ENCODE measurements around the gene SPTLC1. TPM values are rescaled to one million over a fixed set of nuclear protein-coding genes. Genes with fewer than 3 reads are reported as not detected.
"Not testable (repeated sequence)": the region's sequence is repeated elsewhere in the genome, so short reads cannot be mapped to it uniquely, and the experiment has no call there.

Gene SPTLC1
- total RNA-seq, 4 donors from 2014 or later: 50.0 to 57.8 (median 52.5) TPM

DNA sequence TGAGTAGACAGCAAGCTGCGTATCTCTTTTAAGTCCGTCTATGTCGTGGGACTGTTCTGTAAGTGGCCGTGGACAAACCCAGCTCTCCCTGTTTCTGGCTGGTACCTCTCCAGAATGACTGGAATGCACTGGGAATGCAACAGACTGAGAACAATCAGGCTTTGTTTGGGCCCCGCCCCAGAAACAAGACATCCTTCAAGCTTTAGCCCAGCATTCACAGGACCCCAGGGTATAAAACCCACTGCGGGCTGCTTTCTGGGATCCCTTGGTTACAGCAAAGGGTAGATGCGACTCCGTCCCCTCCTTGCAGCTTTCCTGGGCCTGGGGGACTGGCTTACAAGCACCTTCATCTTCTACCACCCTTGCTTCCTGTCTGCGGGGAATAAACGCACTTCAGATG lies 45.6 kb upstream of the SPTLC1 start:
- H3K36me3 ChIP-seq: no peaks in the 10 kb centered on the region
- 80% methylated on average over 10 of the region's 10 CpGs for WGBS
- H3K27ac ChIP-seq (replicated peaks in 1 of 4): no peak overlapping the region
- H3K4me3 ChIP-seq: no peak overlapping the region
- no peaks in the 10 kb centered on the region for H3K4me1 ChIP-seq
- H3K9me3 ChIP-seq: peaks cover 0 to 3% (median 0%) of the 10 kb centered on the region in 4 donors
- H3K27me3 ChIP-seq: no peaks in the 10 kb centered on the region
- intact Hi-C loops (cut with DNase I): no loop called here
- DNase-seq (ENCODE audit: extremely low spot score): no peak
- TF ChIP-seq, protein P1, sequence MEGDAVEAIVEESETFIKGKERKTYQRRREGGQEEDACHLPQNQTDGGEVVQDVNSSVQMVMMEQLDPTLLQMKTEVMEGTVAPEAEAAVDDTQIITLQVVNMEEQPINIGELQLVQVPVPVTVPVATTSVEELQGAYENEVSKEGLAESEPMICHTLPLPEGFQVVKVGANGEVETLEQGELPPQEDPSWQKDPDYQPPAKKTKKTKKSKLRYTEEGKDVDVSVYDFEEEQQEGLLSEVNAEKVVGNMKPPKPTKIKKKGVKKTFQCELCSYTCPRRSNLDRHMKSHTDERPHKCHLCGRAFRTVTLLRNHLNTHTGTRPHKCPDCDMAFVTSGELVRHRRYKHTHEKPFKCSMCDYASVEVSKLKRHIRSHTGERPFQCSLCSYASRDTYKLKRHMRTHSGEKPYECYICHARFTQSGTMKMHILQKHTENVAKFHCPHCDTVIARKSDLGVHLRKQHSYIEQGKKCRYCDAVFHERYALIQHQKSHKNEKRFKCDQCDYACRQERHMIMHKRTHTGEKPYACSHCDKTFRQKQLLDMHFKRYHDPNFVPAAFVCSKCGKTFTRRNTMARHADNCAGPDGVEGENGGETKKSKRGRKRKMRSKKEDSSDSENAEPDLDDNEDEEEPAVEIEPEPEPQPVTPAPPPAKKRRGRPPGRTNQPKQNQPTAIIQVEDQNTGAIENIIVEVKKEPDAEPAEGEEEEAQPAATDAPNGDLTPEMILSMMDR (IDR thresholded peaks at IDR 0.05): no peak
- TF ChIP-seq POLR2AphosphoS5 (IDR thresholded peaks at IDR 0.05): no peak
- TF ChIP-seq POLR2A (IDR thresholded peaks at IDR 0.05; ENCODE audit: low read depth): no peak
- TF ChIP-seq EP300 (IDR thresholded peaks at IDR 0.05): no peak

DNA sequence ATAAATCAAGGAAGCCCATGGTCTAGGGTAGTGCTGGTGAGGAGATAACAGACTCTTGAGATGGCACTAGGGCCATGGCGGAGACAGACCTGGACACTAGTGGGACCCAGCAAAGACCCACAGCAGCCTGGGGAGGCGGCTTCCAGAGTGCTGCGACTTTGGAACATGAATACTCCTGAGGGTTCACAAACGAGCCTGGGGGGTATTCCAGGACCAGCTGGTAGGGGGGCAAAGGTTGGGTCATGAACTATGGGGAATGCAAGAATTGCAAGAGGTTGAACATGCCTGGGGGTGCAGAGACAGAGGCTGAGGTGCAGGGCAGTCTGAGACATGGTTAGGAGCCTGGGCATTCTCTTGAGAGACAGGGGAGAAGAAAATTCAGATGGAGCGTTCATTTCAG lies 43.8 kb upstream of the SPTLC1 start:
- no peak for DNase-seq (ENCODE audit: extremely low spot score)
- no peaks in the 10 kb centered on the region for H3K36me3 ChIP-seq
- TF ChIP-seq POLR2AphosphoS5 (IDR thresholded peaks at IDR 0.05) (no peak), EP300 (IDR thresholded peaks at IDR 0.05) (no peak), POLR2A (IDR thresholded peaks at IDR 0.05; ENCODE audit: low read depth) (no peak)
- TF ChIP-seq, protein P1 (IDR thresholded peaks at IDR 0.05): no peak
- WGBS: 84% methylated on average over 5 of the region's 5 CpGs
- H3K4me1 ChIP-seq: peaks cover 0 to 2% (median under 1%) of the 10 kb centered on the region in 4 donors
- no peak overlapping the region for H3K4me3 ChIP-seq
- H3K9me3 ChIP-seq: no peaks in the 10 kb centered on the region
- no peak overlapping the region for H3K27ac ChIP-seq (replicated peaks in 1 of 4)
- H3K27me3 ChIP-seq: no peaks in the 10 kb centered on the region
- intact Hi-C loops (cut with DNase I): no loop called here

DNA sequence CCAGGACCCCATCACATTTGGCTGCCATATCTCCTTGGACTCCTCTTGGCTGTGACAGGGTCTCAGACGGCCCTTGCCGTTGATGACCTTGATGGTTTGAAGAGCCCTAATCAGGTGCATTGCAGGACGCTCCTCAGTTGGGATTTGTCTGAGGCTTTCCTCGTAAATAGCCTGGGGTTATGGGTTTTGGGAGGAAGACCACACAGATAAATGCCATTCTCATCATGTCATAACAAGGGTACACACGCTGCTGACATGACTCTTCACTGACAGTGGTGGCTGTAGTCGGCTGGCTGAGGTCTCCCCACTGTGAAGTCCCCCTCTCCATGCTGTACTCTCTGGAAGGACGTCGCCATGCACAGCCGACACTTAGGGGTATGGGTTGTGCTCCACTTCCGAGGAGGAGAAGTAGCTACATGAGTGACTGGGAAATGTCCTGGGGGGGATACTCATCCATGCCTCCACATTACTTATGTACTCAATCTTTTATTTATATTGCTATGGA lies 42.9 kb upstream of the SPTLC1 start:
- peaks cover 0 to 12% (median 8%) of the 10 kb centered on the region in 4 donors for H3K4me1 ChIP-seq
- no peak overlapping the region for H3K4me3 ChIP-seq
- no peaks in the 10 kb centered on the region for H3K27me3 ChIP-seq
- no peaks in the 10 kb centered on the region for H3K36me3 ChIP-seq
- TF ChIP-seq EP300 (IDR thresholded peaks at IDR 0.05) (no peak), POLR2A (IDR thresholded peaks at IDR 0.05; ENCODE audit: low read depth) (no peak), POLR2AphosphoS5 (IDR thresholded peaks at IDR 0.05) (no peak)
- TF ChIP-seq, protein P1 (IDR thresholded peaks at IDR 0.05): no peak
- 86% methylated on average over 10 of the region's 10 CpGs for WGBS
- DNase-seq (ENCODE audit: extremely low spot score): no peak
- no peak overlapping the region for H3K27ac ChIP-seq (replicated peaks in 1 of 4)
- no peaks in the 10 kb centered on the region for H3K9me3 ChIP-seq
- intact Hi-C loops (cut with DNase I): no loop called here

DNA sequence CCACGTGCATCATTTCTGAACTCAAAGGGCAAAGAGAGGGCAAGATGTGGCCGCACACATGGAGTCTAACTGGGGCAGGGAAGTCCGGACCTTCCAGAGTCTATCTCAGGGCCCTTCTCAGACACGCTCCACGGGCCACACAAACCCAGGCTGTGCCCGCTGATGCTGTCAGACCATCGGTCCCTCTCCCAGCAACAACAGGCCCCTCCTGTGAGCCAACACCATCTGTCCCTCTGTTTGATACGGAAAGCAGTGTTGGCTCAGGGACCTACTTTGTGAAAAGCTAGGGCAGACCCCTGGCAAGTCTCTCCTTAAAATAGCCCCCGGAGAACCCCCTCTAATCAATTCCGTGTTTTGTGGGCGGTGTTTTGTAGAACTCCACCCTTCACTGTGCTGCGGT lies 40.5 kb upstream of the SPTLC1 start:
- intact Hi-C loops (cut with DNase I); H3K36me3 ChIP-seq; DNase-seq (ENCODE audit: extremely low spot score); H3K4me3 ChIP-seq; H3K27ac ChIP-seq (replicated peaks in 1 of 4); H3K27me3 ChIP-seq; H3K9me3 ChIP-seq: not testable (repeated sequence)
- peaks cover 0 to 30% (median 19%) of the 10 kb centered on the region in 4 donors for H3K4me1 ChIP-seq
- WGBS: 85% methylated on average over 11 of the region's 12 CpGs

DNA sequence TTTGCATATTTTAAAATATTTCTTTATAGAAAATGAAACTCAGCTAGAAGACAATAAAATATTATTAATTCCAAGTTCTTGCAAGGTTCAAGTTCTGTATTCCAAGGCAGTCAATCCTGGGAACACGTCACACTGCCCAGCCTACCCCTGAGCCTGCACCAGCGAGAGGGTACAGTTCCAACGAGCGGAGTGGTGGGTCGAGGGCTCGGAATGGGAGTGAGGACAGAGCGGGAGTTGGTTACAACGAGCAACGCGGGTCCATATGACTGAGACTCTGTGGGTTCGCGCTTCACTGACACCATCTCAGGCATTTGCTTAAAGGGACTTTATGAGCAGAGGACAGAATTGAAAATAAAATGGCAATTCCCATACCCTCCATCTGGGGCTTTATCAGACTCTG lies 40.0 kb upstream of the SPTLC1 start:
- Histone ChIP-seq H3K36me3 (no peaks in the 10 kb centered on the region), H3K9me3 (no peaks in the 10 kb centered on the region), H3K27ac (replicated peaks in 1 of 4) (no peak overlapping the region), H3K27me3 (no peaks in the 10 kb centered on the region), H3K4me1 (peaks cover 0 to 30% (median 19%) of the 10 kb centered on the region in 4 donors), H3K4me3 (no peak overlapping the region)
- TF ChIP-seq EP300 (IDR thresholded peaks at IDR 0.05) (no peak), POLR2A (IDR thresholded peaks at IDR 0.05; ENCODE audit: low read depth) (no peak), POLR2AphosphoS5 (IDR thresholded peaks at IDR 0.05) (no peak)
- TF ChIP-seq, protein P1 (IDR thresholded peaks at IDR 0.05): no peak
- no peak for DNase-seq (ENCODE audit: extremely low spot score)
- intact Hi-C loops (cut with DNase I): no loop called here
- 92% methylated on average over 12 of the region's 12 CpGs for WGBS

DNA sequence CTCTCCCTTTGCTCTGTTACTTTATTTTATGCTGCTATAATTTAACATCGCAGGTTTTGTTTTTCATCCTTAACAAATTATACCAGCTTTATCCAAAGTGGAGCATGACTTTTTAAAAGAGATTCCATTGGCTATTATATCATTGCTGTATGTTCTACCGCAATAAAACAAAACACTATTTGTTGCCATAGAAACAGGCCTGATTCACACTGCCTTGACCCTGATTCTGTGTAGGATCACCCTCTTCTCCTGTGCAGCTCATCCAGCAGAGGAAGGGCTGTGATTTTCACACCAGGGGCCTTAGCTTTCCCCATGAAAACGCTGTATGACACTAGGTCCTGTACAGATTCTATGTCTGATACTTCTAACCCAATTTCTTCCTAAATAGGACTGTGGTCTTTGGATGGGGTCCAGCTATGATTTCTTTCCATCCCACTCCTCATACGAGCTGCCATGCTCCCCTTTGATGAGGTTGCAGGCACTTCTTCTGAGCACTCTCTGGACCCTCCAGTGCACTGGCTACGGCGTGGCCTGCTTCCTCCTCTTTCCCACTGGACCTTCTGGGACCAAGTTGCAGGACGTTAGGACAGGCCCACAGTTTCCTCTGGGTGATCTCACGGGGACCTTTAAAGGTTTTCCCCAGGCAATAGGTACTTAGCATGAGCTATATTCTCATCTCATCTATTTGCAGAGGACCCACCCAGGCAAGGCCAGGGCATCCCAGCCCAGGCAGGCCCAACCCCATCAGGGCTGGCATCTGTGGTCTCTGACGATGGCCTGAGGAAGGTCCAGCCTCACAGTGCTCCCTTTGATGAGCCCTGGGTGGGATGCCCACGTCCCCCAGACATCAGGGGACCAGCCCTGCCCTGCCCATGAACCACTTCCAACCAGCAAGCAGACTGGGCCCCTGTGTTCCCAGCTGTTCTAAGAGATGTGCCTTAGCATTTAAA lies 38.5 kb upstream of the SPTLC1 start:
- H3K4me3 ChIP-seq; intact Hi-C loops (cut with DNase I); H3K36me3 ChIP-seq; H3K9me3 ChIP-seq; H3K27me3 ChIP-seq: not testable (repeated sequence)
- peak; percentile 81 for DNase-seq (ENCODE audit: extremely low spot score)
- peaks cover 0 to 30% (median 19%) of the 10 kb centered on the region in 4 donors for H3K4me1 ChIP-seq
- peak overlapping the region in 1 of 4 donors; percentile 28 for H3K27ac ChIP-seq (replicated peaks in 1 of 4)
- WGBS: 73% methylated on average over 8 of the region's 10 CpGs
